A204.1 (cell line): ENCODE measurements around the gene ARHGAP28.
"Not testable (repeated sequence)": the region's sequence is repeated elsewhere in the genome, so short reads cannot be mapped to it uniquely, and the experiment has no call there.

Experiments used
- FAIRE-seq: peaks from 2 replicates; lab custom pipeline; 2012; peaks lifted over from hg19 to GRCh38; lab: Jason Lieb, UNC

ARHGAP28 gene

GRCh38 chr18:6934859-6935258, 205.3 kb downstream of the ARHGAP28 start:
- no peak for FAIRE-seq

- FAIRE-seq, result no peak
These were observed 208.5 kb downstream of the ARHGAP28 start for GRCh38 chr18:6938003-6938402.

- FAIRE-seq, result not testable (repeated sequence)
These were observed 208.9 kb downstream of the ARHGAP28 start for GRCh38 chr18:6938403-6938802.

- no peak for FAIRE-seq
These were observed 210.5 kb downstream of the ARHGAP28 start for GRCh38 chr18:6939972-6940371.

GRCh38 chr18:6940451-6940850, 210.9 kb downstream of the ARHGAP28 start:
- FAIRE-seq, result no peak

- no peak for FAIRE-seq
These were observed 212.5 kb downstream of the ARHGAP28 start for GRCh38 chr18:6941996-6942395.

GRCh38 chr18:6942742-6943141, 213.2 kb downstream of the ARHGAP28 start:
- FAIRE-seq, result no peak

- no peak for FAIRE-seq
These were observed 213.6 kb downstream of the ARHGAP28 start for GRCh38 chr18:6943143-6943542.

GRCh38 chr18:6947338-6948030, 218.0 kb downstream of the ARHGAP28 start:
- FAIRE-seq, result no peak

- FAIRE-seq, result no peak
These were observed 219.0 kb downstream of the ARHGAP28 start for GRCh38 chr18:6948281-6949055.

GRCh38 chr18:6949800-6950586, 220.5 kb downstream of the ARHGAP28 start:
- no peak for FAIRE-seq

GRCh38 chr18:6950641-6951040, 221.1 kb downstream of the ARHGAP28 start:
- no peak for FAIRE-seq

- no peak for FAIRE-seq
These were observed 222.0 kb downstream of the ARHGAP28 start for GRCh38 chr18:6951336-6952090.

GRCh38 chr18:6954501-6954900, 225.0 kb downstream of the ARHGAP28 start:
- FAIRE-seq, result no peak

GRCh38 chr18:6955304-6955703, 225.8 kb downstream of the ARHGAP28 start:
- no peak for FAIRE-seq

- FAIRE-seq, result no peak
These were observed 227.0 kb downstream of the ARHGAP28 start for GRCh38 chr18:6956495-6956894.

GRCh38 chr18:6956999-6957398, 227.5 kb downstream of the ARHGAP28 start:
- no peak for FAIRE-seq

GRCh38 chr18:6959110-6959509, 229.6 kb downstream of the ARHGAP28 start:
- FAIRE-seq, result no peak

- FAIRE-seq, result no peak
These were observed 230.6 kb downstream of the ARHGAP28 start for GRCh38 chr18:6960124-6960523.

GRCh38 chr18:6960656-6961055, 231.1 kb downstream of the ARHGAP28 start:
- FAIRE-seq, result no peak

GRCh38 chr18:6961331-6961730, 231.8 kb downstream of the ARHGAP28 start:
- FAIRE-seq, result no peak
